ENCODE data around the gene HAPSTR1.
"Not testable (repeated sequence)": the region's sequence is repeated elsewhere in the genome, so short reads cannot be mapped to it uniquely, and the experiment has no call there.

Gene HAPSTR1

DNA sequence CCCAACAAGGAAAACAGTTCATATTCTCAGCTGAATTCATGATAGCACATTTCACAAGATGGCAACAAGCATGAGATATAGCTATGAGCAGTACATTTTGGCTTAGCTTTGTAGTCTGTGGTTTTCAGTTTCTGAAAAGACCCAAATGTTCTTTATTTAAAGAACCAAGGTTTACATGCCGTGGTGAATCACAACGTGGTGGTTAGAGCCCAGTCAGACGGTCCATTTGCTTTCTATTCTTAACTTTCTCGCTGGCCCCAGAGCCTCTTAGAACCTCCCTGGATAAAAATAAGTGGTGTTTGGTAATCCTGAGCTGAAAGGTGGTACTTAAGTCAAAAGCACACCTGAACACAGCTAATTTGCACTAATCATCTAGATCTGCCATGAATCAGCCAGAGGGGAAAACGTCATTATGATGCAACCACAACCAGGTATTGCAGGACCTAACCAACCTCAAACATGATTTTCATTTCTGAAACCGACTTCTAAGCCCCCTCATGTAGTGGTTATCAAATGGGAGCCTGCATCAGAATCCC lies 18.6 kb upstream of the HAPSTR1 start:
- DNase-seq, result peak; percentile 59

DNA sequence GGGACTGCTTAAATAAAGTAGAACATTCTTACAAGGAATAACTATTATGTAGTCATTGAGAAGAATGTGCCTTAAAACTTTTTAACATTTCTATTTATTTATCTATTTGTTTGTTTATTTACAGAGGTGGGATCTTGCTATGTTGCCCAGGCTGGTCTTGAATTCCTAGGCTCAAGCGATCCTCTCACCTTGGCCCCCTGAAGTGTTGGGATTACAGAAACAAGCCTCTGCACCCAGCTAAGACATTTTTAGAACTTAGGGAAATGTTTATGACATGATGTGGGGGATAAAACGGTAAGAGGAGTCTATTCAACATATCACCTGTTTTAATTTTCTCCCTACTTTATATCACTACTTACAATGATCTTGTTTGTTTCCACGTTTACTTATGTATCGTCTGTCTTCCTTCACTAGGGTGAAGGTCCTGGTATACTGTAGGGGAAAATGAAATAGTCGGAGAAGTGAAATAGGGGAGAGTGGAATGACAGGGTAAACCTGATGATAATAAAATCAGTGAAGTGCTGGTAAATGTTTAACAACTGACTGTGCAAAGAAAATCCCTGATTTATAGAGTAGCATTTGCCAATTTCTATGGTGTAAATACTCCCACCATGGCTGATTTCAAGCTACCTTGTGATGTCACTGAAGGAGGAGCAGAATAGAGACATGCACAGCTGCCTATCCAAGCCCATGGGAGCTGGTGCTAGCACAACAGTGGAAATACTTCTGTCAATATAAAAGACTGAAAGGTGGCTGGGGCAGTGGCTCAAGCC lies 16.0 kb upstream of the HAPSTR1 start:
- no peak for DNase-seq

DNA sequence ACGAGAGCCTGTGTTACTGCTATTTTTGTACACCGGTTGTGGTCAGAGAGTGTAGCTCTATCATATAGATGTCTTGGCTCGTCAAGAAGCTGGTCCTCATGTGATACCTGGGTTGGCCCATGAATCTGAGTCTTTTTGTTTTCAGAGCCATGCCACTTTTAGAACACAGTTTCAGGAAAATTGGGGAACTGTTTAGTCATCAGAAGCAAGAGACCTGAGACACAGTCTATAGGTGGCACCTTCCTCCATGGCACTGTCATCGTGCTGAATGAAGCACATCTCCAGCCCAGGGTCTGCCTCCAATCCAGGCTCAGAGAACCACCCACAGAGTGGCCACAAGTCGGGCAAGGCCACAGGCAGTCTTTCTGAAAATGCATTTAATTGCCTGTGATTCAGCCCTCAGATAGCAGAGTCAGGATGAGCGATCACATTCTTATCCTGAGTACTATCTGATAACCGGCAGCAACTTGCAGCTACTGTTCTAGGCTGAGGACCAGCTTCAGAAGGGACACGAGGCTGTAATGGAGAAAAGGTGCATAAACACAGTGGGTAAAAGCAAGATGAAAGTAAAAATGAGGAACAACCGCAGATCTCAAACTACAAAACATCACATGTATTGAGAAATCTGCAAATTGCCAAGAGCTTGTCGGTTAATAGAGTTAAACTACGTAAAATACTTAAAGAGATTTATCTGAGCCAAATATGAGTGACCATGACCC lies 14.2 kb upstream of the HAPSTR1 start:
- DNase-seq, result peak; percentile 33

DNA sequence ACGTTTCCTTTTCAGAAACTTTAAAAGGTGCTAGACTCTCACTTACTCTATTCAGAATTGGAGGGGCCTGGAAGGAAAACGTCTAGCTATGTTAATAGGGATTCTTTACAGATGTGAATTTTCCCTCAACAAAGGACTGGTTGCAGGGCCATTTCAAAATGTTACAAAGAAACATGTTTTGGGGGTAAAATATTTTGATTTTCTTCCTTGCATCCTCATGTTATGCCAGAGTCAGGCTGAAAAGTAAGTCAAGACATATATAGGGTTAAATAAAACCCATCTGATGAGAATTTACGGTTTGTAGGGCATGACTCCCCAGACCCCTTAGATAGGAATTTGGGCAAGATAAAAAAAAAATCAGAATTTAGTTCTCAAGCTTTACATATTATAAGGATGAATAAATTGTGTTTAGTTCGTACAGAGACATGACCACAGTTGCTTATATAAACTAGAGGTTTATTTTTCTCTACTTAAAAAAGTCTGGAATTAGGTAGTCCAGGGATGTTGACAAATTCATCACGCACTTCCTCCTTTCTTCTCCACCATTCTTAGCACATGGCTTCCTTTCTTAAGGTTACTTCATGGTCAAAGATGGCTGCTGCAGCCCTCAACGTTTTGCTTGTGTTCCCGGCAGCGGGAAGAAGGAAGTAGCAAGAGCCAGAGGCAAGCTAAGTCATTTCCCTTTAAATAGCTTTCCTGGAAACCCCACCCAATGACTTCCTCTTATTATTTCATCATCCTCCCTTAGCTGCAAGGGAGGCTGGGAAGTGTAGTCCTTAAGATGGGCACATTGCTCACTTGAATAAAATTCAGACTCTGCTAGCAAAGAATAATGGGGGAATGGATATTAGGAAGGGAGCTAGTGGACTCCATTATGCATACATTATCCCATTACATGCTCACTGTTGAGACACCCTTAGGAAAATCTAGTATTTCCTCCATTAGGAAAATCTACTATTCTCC lies 12.7 kb upstream of the HAPSTR1 start:
- DNase-seq, result peak; percentile 64

DNA sequence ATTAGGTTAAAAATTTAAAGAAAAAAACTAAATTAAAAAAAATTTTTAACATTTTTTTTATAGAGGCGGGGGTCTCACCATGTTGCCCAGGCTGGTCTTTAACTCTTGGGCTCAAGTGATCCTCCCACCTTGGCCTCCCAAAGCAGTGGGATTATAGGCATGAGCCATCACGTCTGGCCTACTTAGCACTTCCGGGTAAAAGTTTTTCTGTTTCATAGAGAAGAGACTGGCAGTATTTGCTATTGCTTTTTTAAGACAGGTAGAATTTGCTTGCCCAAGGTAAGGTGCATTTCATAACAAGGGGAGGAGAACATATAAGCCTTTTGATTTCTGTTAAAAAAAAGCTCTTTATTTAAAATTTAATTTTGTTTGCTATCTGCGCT lies 12.0 kb upstream of the HAPSTR1 start:
- no peak for DNase-seq

DNA sequence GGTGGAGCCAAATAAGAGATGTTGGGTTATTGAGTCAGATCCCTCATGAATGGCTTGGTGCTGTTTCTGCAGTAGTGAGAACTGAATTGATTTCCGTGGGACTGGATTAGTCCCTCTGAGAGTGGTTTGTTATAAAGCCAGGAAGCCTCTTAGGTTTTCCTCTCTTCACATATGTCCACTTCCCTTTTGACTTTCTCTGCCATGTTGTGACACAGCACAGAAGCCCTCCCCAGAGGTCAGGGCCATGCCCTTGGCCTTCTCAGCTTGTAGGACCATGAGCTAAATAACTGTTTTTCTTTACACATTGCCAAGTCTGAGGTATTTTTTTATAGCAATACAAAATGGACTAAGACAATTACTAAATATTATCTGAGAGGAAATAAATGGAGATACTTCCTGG lies 10.3 kb upstream of the HAPSTR1 start:
- DNase-seq, result no peak

DNA sequence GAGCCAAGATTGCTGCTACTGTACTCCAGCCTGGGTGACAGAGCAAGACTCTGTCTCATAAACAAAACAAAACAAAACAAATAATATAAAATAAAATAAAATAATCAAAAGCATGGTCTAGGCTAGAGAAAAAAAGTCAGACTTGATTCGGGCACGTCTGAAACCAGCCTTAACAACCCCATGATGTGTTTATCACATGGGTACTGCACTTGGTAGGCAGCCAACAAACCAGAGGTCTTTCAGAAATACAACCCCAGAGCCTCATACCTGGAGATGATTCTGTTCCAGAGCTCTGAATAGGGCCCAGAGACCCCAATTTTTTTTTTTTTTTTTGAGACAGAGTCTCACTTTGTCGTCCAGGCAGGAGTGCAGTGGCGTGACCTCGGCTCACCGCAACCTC lies 9.6 kb upstream of the HAPSTR1 start:
- DNase-seq, result no peak

DNA sequence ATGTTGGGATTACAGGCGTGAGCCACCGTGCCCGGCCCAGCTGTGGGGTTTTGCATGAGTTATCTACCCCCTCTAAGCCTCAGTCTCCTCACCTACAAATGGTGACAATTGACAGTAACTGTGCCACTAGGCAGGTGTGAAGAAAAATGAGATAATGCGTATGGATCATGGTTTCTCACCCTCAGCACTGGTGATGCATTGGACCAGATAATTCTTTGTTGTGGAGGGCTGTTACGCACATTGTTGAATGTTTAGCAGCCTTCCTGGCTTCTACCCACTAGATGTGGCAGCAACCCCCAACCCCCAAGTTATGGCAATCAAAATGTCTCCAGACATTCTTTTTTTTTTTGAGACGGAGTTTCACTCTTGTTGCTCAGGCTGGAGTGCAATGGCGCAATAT lies 9.0 kb upstream of the HAPSTR1 start:
- DNase-seq, result no peak

DNA sequence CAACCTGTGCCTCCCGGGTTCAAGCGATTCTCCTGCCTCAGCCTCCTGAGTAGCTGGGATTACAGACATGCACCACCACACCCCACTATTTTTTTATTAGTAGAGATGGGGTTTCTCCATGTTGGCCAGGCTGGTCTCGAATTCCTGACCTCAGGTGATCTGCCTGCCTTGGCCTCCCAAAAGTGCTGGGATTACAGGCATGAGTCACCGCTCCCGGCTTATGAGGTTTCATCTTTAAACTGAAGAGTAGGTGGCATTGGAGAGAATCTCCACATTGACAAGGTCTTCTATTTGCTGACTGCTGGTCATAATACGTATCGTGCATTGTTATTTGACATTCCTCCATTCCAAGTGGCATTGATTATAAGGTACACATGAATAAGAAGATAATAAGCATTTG lies 3.7 kb upstream of the HAPSTR1 start:
- not testable (repeated sequence) for DNase-seq

DNA sequence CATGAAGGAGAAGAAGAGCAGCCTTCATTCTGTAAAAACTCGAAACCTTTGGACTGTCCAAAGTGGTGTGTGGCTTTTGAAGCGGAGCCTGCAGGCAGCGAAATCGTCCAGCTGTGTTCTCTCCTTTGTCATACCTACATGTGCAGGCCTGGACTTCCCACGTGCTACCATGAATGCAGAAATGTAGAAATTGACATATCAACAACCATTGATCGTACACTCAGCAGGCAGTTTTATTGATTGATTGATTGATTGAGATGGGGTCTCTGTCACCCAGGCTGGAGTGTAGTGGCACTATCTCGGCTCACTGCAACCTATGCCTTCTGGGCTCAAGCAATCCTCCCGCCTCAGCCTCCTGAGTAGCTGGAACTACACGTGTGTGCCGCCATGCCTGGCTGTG lies 2.6 kb upstream of the HAPSTR1 start:
- DNase-seq, result no peak

DNA sequence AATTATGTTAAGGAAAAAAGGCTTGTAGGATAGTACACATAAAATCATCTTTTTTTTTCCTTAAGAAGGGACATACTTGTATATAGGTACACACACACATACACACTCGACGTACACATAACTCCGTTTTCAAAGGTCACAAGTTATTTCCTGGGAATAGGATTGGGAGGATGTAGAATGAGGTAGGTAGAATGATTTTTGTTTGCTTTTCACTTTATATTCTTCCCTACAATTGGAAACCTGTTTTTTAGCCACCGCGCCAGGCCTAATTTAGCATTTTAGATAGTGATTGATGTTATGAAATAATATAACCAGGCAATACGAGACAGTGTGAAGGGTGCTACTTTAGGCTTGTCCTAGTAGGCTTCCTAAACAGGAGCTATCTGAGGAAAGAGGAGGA lies 1.8 kb upstream of the HAPSTR1 start:
- no peak for DNase-seq

DNA sequence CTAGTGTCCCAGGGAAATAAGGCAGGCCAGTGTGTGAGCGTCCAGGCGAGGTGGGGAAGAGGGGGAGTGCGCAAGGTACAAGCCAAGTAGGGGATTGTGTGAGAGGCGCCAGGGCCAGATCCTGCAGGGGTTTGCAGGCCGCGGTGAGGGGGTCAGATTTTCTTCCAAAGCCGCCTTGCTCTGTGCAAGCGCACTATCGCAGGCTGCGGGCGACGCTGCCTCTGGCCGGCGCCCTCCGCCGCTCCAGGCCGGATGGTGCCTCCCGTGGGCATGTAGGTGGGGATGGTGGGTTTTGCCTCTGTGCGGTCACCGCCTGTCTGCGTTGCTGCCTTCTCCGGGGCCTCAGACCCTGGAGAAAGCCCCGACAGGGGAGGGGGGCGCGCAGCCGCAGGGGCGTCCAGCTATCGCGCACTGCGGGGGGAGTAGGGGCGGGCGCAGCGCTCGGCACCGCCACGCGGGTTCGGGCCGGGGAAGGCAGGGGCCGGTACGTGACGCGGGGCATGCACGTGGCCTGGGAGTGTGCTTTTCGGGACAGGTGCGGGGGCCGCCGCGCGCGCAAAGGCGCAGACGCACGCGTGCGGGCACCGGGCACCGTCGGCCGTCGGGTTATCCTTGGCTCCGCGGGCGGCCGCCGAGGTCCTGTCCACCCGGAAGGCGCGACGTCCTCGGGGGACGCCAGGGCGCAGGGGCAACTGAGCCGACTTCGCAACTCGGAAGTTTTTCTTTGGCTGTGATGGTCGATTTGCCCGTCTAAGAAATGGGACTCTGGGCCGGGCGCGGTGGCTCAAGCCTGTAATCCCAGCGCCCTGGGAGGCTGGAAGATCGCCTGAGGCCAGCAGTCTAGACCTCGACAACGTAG lies 1.1 kb upstream of the HAPSTR1 start:
- DNase-seq, result peak; percentile 50

DNA sequence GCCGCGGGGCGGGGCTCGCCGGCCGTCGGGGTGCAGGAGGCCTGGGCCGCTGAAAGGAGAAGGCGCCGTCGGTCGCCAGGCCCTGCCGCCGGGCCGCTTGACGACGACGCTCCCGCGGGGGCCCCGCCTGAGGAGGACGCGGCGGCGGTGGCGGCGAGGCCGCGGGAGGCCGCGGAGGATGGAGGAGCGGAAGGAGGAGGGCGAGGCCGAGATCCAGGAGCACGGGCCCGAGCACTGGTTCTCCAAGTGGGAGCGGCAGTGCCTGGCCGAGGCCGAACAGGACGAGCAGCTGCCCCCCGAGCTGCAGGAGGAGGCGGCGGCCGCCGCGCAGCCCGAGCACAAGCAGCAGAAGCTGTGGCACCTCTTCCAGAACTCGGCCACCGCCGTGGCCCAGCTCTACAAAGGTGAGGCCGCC lies 430 bp downstream of the HAPSTR1 start:
- DNase-seq, result peak; percentile 47

DNA sequence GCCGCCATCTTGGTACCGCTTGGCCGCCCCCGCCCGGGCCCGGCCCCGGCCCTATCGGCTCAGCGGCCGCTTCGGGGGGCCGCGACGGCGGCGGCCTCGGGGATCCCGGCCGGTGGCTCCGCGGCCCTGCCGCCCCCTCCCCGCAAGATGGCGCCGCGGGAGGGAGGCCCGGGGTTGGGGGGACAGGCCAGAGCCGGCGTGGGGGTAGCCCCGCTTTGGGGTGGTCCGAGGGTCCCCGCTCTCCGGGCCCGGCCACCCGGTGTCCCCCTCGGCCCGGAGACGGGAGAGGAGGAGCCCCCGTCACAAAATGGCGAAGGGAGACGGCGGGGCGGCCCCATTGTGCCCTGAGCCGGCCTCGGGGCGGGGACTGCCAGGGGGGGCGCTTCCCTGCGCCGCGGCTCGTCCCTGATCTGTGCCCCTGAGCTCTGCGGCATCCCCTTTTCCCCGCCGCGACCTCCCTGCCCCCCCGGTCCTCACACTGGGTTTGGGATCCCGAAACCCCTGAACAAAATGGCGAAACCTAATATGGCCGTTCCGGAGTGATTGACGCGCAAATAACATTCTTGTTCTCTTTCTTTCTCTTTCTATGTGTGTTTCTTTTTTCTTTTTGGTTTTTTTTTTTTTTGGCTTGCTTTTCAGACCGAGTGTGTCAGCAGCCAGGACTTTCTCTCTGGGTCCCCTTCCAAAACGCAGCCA lies 986 bp downstream of the HAPSTR1 start:
- peak; percentile 48 for DNase-seq

DNA sequence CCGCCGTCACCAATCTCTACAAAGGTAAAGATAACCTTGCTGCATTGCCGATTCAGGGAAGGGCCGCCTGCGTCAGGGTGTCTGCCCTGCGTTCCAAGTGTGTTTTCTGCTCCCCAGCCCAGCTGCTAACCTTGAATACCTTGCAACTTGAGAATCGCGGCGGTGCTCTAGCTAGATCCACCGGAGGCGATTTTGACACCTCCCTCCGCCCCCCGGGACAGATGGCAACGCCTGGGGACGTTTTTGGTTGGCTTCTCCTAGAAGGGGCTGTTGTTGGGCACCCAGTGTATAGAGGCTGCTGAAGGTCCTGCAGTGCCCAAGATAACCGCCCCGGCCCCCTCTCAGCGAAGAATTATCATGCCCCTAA lies 1.5 kb downstream of the HAPSTR1 start:
- DNase-seq, result peak; percentile 44

DNA sequence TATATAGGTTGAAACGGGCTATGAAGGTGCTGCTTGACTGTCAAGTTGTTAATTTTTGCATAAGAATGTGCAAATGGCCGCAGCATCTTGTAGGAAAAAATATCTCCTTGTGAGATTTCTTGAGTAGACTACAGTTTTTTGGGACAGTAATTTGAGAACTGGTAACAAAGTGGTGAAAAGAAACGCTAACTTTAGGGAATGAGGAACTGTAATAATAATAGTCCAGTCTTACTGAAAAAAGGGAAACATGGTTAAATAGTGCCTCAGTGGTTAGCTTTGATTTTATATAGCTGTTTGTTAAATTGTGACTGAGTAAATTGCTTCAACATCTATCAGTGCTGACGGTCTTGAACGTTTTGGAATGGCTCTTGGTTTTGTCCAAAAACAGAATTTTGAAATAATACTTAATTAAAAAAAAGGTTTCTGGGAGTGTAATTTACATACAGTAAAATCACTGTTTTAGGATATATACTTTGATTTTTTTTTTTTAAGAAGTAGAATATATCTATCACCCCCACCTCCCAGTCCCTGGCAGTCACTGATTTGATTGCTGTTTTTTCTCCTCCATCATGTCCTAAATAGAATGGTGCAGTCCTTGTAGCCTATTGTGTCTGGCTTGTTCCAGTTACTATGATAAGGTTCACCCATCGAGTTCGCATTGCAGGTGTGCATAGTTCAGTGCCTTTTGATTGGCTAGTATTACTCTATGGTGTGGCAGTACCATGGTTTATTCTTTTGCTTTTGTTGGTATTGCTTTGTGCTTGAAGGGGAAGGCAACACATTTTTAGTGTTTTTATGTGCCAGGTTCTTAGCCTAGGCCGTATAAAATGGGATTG lies 2.8 kb downstream of the HAPSTR1 start:
- DNase-seq, result no peak

DNA sequence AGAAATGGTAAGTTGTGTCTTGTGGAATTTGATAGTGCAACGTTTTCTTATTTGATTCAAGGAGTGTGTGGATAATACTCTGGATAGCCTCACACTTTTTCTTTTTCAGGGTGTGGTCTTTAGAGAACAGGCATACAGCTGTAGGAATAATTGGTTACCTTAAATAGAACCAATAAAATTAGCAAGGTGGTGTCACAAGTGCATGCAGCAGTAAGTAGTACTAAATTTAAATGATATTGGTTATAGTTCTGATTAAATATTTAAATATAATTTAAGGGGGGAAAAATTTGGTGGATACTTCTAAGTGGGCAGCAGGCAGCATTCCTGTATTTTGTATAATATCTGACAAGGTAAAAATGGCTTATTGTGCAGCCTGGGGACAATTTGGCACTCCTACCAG lies 3.7 kb downstream of the HAPSTR1 start:
- DNase-seq, result no peak

DNA sequence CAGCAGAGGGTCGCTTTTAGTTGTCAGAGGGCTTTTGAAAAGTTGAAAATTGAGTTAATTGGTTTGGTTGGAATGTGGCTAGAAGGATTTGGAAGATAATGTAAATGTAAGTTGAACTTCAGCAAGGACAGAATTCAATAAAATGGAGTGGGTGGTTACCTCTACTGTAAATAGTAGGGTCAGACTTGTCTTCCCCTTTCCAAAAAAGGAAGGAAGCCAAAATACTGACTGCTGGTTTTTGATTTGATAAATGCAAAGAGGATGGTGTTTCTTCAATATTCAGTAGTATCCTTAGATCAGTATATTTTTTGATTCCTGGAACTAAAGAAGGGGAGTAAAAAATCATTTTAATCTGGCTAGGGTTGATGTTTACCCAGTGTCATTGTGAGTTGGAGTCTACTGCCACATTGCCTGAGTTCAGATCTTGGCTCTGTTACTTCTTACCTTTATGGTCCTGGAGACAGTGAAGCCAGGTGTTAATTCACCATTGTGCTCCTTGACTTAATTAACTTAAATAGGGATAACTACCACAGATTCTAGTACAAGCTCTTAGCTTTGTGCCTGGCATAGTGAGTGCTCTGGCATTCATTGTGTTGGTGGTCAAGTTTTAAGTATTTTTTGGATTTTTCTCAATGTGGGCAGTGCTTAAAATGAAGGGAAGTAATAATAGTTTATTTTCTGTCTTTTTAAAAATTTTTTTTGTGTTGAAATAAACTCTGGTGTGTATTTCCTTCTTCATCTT lies 4.4 kb downstream of the HAPSTR1 start:
- no peak for DNase-seq

DNA sequence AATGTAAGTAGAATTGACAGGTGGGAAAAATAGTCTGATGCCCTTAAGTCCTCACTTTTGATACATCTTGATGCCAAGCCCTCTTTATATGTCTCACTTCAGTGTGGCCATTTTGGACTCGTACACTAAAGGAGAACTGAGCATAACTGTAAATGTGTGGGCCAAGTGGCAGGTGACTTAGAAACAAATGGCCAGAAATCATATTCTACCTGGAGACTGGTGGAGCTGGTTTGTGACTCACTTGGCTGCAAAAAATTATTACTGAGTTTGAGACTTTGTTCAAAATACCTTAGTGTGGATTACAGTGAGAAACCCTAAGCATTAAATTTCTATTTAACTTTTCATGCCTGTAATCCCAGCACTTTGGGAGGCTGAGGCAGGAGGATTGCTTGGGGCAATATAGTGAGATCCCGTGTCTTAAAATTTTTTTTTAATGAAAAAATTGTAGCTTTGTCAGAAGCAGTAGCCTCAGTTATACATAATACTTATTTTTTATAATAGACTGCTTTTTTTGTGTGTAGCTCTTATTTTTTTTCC lies 5.0 kb downstream of the HAPSTR1 start:
- no peak for DNase-seq

Data from stimulated activated CD4-positive, alpha-beta T cell treated with anti-CD3 and anti-CD28 coated beads, Interleukin-4, amount 100 ng/mL, for 24 hours (primary cell).